HepG2 (cell line): ENCODE data around the gene THRSP. TPM values are rescaled to one million over a fixed set of nuclear protein-coding genes. Genes with fewer than 3 reads are reported as not detected.

Source experiments
- ATAC-seq: fragments of 200-7000 bp; cut with Tn5 transposase; 3 replicates; pipeline ENCODE4 v1.9.1; 2020; ENCODE audit warnings: mild to moderate bottlenecking, moderate library complexity
- BruUV-seq: library from RNA; stranded (reverse); fragments of 400-500 nt; replicated peaks from 2 replicates; lab custom pipeline; 2021; lab: Mats Ljungman, UMichigan
- CTCF ChIA-PET: fragments of 300-600 bp; formaldehyde crosslinking; extraction: SDS; loops from one replicate; lab custom pipeline; 2021; ENCODE audit warnings: low total read pairs, inconsistent platforms, low intra/inter-chr PET ratio; lab: Yijun Ruan, JAX
- POLR2A ChIA-PET: fragments of 350-600 bp; sonication (Branson Sonifier 250); formaldehyde crosslinking; loops from one replicate; lab custom pipeline; 2020; ENCODE audit warnings: antibody characterized with exemption, inconsistent platforms; lab: Yijun Ruan, JAX
- DNase-seq: peaks from one replicate; pipeline ENCODE4 v3.0.0-alpha.2; 2015; ENCODE audit warnings: low spot score
- FAIRE-seq: peaks from 3 replicates; lab custom pipeline; 2011; peaks lifted over from hg19 to GRCh38; lab: Jason Lieb, UNC
- H2AFZ ChIP-seq: one replicate; pipeline ENCODE4 v1.6.1; 2011; ENCODE audit warnings: low read length, inconsistent platforms
- H3K27ac ChIP-seq: fragments of 300-600 bp; 3 replicates; pipeline ENCODE4 v1.8.0; 2011; ENCODE audit warnings: mixed run types, mild to moderate bottlenecking, mixed read lengths, low read length, inconsistent platforms; ENCODE audit not compliant: insufficient read depth; ENCODE audit errors: extremely low read length
- H3K27me3 ChIP-seq, 2 experiments: fragments of 200-600 bp in 1 of 2; 2 replicates in 1 of 2; 3 replicates in 1 of 2; pipeline versions ENCODE4 v1.6.0 to v1.8.0; 2011; ENCODE audit warnings: low read length in 2 of 2, mild to moderate bottlenecking in 2 of 2, moderate library complexity in 2 of 2, inconsistent platforms in 1 of 2; ENCODE audit not compliant: insufficient read depth in 2 of 2, control insufficient read depth in 1 of 2
- H3K36me3 ChIP-seq, 2 experiments: fragments of 200-600 bp in 1 of 2; replicated peaks in 1 of 2; 2 replicates in 1 of 2; 3 replicates in 1 of 2; pipeline versions ENCODE4 v1.5.1 to v1.8.0; 2011; ENCODE audit warnings: low read length in 2 of 2, inconsistent platforms in 1 of 2; ENCODE audit not compliant: insufficient read depth in 2 of 2, control insufficient read depth in 1 of 2
- H3K4me1 ChIP-seq: 2 replicates; pipeline ENCODE4 v1.5.1; 2012; ENCODE audit warnings: low read length, inconsistent platforms; ENCODE audit not compliant: insufficient read depth
- H3K4me2 ChIP-seq: 2 replicates; pipeline ENCODE4 v1.6.0; 2011; ENCODE audit warnings: low read depth, low read length, inconsistent platforms
- H3K4me3 ChIP-seq, 3 experiments: fragments of 200-600 bp in 1 of 3; sonication (generic), shearing (Covaris generic) in 1 of 3; replicated peaks in 1 of 3; 2 replicates each; pipeline ENCODE4 v1.5.1; 2011 to 2016; ENCODE audit warnings: low read length in 3 of 3, inconsistent platforms in 2 of 3, low read depth in 2 of 3, mild to moderate bottlenecking in 2 of 3, control low read depth in 1 of 3, mixed read lengths in 1 of 3; ENCODE audit not compliant: insufficient read depth in 1 of 3
- H3K79me2 ChIP-seq: one replicate; pipeline ENCODE4 v1.6.1; 2011; ENCODE audit warnings: low read length, inconsistent platforms; ENCODE audit not compliant: insufficient read depth
- H3K9ac ChIP-seq: 2 replicates; pipeline ENCODE4 v1.6.0; 2011; ENCODE audit warnings: mild to moderate bottlenecking, low read depth, low read length, inconsistent platforms; ENCODE audit not compliant: insufficient read depth
- H3K9me3 ChIP-seq: 2 replicates; pipeline ENCODE4 v1.5.1; 2012; ENCODE audit warnings: mild to moderate bottlenecking, low read length
- H4K20me1 ChIP-seq: 2 replicates; pipeline ENCODE4 v1.6.0; 2011; ENCODE audit warnings: inconsistent platforms, mild to moderate bottlenecking, low read length, moderate library complexity; ENCODE audit not compliant: insufficient read depth
- ATF5 ChIP-seq: sonication (generic); formaldehyde crosslinking; IDR thresholded peaks from 2 replicates; pipeline ENCODE4 v1.4.0; 2020; ENCODE audit warnings: mild to moderate bottlenecking, low read depth, missing genetic modification reagents
- CEBPB ChIP-seq: IDR thresholded peaks from 2 replicates; pipeline ENCODE4 v1.6.1; 2011; ENCODE audit warnings: low read depth, low read length, improper control_type of control experiment, borderline replicate concordance
- CHCHD3 ChIP-seq: sonication (generic); formaldehyde crosslinking; IDR thresholded peaks from 2 replicates; pipeline ENCODE4 v1.8.0; 2022; ENCODE audit warnings: mild to moderate bottlenecking, missing genetic modification reagents, moderate library complexity
- ERF ChIP-seq: IDR thresholded peaks from 2 replicates; pipeline ENCODE4 v1.6.1; 2018; ENCODE audit warnings: missing biosample characterization, missing genetic modification reagents
- HIC2 ChIP-seq: sonication (generic); formaldehyde crosslinking; IDR thresholded peaks from 2 replicates; pipeline ENCODE4 v1.9.0; 2022; ENCODE audit warnings: low read depth, missing genetic modification reagents
- HNRNPL ChIP-seq: fragments of 200-400 bp; formaldehyde crosslinking; IDR thresholded peaks from 2 replicates; pipeline ENCODE4 v1.6.1; 2017; ENCODE audit warnings: mild to moderate bottlenecking, low read depth, low read length
- MAFF ChIP-seq: IDR thresholded peaks from 2 replicates; pipeline ENCODE4 v1.6.1; 2011; ENCODE audit warnings: low read depth, low read length, improper control_type of control experiment
- MEIS1 ChIP-seq: sonication (generic); formaldehyde crosslinking; IDR thresholded peaks from 2 replicates; pipeline ENCODE4 v1.9.0; 2021; ENCODE audit warnings: mild to moderate bottlenecking, missing genetic modification reagents, moderate library complexity, borderline replicate concordance
- NPAS2 ChIP-seq: sonication (generic); formaldehyde crosslinking; IDR thresholded peaks from 2 replicates; pipeline ENCODE4 v1.8.0; 2022; ENCODE audit warnings: mild to moderate bottlenecking, missing genetic modification reagents, borderline replicate concordance
- PITX1 ChIP-seq: sonication (generic); formaldehyde crosslinking; IDR thresholded peaks from 2 replicates; pipeline ENCODE4 v1.5.1; 2020; ENCODE audit warnings: mild to moderate bottlenecking, missing genetic modification reagents
- RNF2 ChIP-seq: fragments of 450-650 bp; conservative IDR thresholded peaks from 2 replicates; pipeline ENCODE4 v1.6.1; 2016; ENCODE audit warnings: low read depth
- STAT5B ChIP-seq: sonication (generic); formaldehyde crosslinking; IDR thresholded peaks from 2 replicates; pipeline ENCODE4 v1.4.0; 2020; ENCODE audit warnings: missing genetic modification reagents
- TOPORS ChIP-seq: sonication (generic); formaldehyde crosslinking; IDR thresholded peaks from 2 replicates; pipeline ENCODE4 v1.8.0; 2023; ENCODE audit warnings: mild to moderate bottlenecking, missing genetic modification reagents
- ZFP62 ChIP-seq: sonication (generic); formaldehyde crosslinking; IDR thresholded peaks from 2 replicates; pipeline ENCODE4 v1.4.0; 2020; ENCODE audit warnings: missing genetic modification reagents
- ZNF10 ChIP-seq: sonication (generic); formaldehyde crosslinking; IDR thresholded peaks from 2 replicates; pipeline ENCODE4 v1.4.0; 2020; ENCODE audit warnings: mild to moderate bottlenecking, low read depth, missing genetic modification reagents, borderline replicate concordance
- ZNF232 ChIP-seq: sonication (generic); formaldehyde crosslinking; IDR thresholded peaks from 2 replicates; pipeline ENCODE4 v1.4.0; 2020; ENCODE audit warnings: missing genetic modification reagents, borderline replicate concordance
- ZNF234 ChIP-seq: sonication (generic); formaldehyde crosslinking; conservative IDR thresholded peaks from 2 replicates; pipeline ENCODE4 v1.5.1; 2020; ENCODE audit warnings: mild to moderate bottlenecking, missing genetic modification reagents
- ZNF329 ChIP-seq: sonication (generic); formaldehyde crosslinking; IDR thresholded peaks from 2 replicates; pipeline ENCODE4 v1.9.0; 2021; ENCODE audit warnings: low read depth, mild to moderate bottlenecking, missing genetic modification reagents
- ZNF749 ChIP-seq: sonication (generic); formaldehyde crosslinking; IDR thresholded peaks from 2 replicates; pipeline ENCODE4 v1.8.0; 2022; ENCODE audit warnings: mild to moderate bottlenecking, missing genetic modification reagents, moderate library complexity, borderline replicate concordance
- ZNF883 ChIP-seq: sonication (generic); formaldehyde crosslinking; IDR thresholded peaks from 2 replicates; pipeline ENCODE4 v1.5.1; 2020; ENCODE audit warnings: mild to moderate bottlenecking, missing genetic modification reagents; ENCODE audit errors: not compliant biosample characterization
- WGBS: methylation state at CpG from one replicate; pipeline ENCODE4 v1.1.6; 2017; ENCODE audit warnings: low lambda C conversion rate; 5-methylcytosine and 5-hydroxymethylcytosine counted together
- in situ Hi-C: cut with HindIII; loops from 2 replicates; pipeline ENCODE4 v1.10.0; 2017; ENCODE audit warnings: low pct_unique_long_range_greater_than_20kb; ENCODE audit not compliant: extremely low pct_ligation_motif_present
- intact Hi-C: fragments of 100-400 bp; cut with micrococcal nuclease; formaldehyde crosslinking; loops from one replicate; pipeline ENCODE4 v1.10.0; 2022; ENCODE audit not compliant: unreplicated experiment
- polyA plus RNA-seq, 8 experiments: library from polyadenylated mRNA; depleted of rRNA in 3 of 8; stranded (reverse) in 7 of 8; unstranded in 1 of 8; fragments of >200 nt; fragmentation: Illumina TruSeq in 4 of 8; extraction: Trizol in 4 of 8; gene quantifications; 2 replicates each; pipeline versions ENCODE4 v1.2.1 to v1.2.3, GENCODE V29; 2011 to 2016; ENCODE audit warnings: low read depth in 4 of 8, missing spikeins in 1 of 8, mixed read lengths in 1 of 8; ENCODE audit not compliant: insufficient read depth in 1 of 8
- total RNA-seq, 5 experiments: library from RNA; depleted of rRNA; stranded (reverse); fragments of >200 nt; fragmentation: Illumina TruSeq; extraction: Trizol; gene quantifications; 2 replicates each; pipeline ENCODE4 v1.2.3, GENCODE V29; 2016; ENCODE audit warnings: low read depth in 1 of 5
- TF ChIP-seq, protein P1 (sequence below): sonication (generic); formaldehyde crosslinking; IDR thresholded peaks from 2 replicates; pipeline ENCODE4 v1.8.1; 2022; ENCODE audit warnings: mild to moderate bottlenecking, missing genetic modification reagents

The THRSP gene
- total and polyA plus RNA-seq, 2 of the 13 experiments (the other 11 are each of a cell fraction or from before 2014, with no cell fraction given) = 0.13 to 0.58 TPM

DNA sequence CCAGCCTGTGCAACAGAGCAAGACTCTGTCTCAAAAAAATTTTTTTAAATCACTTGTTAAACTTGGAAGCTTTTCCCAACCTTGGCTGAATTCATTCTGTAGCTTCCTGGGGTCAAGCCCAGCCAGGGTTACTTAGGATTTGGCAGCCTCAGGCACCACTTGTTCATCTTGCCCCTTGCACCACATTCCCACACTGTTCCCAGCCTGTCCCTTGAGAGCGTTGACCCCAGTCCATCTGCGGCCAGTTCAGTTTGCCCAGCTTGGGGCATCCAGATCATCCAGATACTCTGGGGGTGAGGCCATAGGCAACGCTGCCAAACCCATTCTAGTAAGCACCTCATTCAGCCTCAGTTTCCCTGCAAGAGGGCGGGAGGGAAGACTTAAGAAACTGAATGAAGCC lies 8.7 kb upstream of the THRSP start:
- POLR2A ChIA-PET = interaction anchor here (0.8 to 2.8 kb wide), 2 partner anchors 24 to 85 kb away, joined by 3 to 9 read pairs; partner anchors contain the start of genes ALG8 and NDUFC2
- DNase-seq (no peak), FAIRE-seq (no peak)

GRCh38 chr11:78056093-78056492 lies 7.6 kb upstream of the THRSP start:
- ChIA-PET CTCF (no interaction called here), POLR2A (interaction anchor here (1.8 kb wide), 1 partner anchor 20 kb away, joined by 4 read pairs; no protein-coding TSS in a partner anchor)
- intact Hi-C loops (no loop called here), in situ Hi-C loops (no loop called here)
- no peak overlapping the region for H3K27ac ChIP-seq
- H3K36me3 ChIP-seq = no peaks in the 10 kb centered on the region
- no peak overlapping the region for H2AFZ ChIP-seq
- H3K9me3 ChIP-seq = no peaks in the 10 kb centered on the region
- FAIRE-seq (no peak), ATAC-seq (no peak), DNase-seq (no peak)
- no peaks in the 10 kb centered on the region for H4K20me1 ChIP-seq
- WGBS = 96% methylated on average over 3 of the region's 3 CpGs
- H3K9ac ChIP-seq = no peak overlapping the region
- no TSS peak for BruUV-seq
- peaks cover 59% of the 10 kb centered on the region for H3K4me1 ChIP-seq
- no peak overlapping the region for H3K4me3 ChIP-seq
- no peak overlapping the region for H3K4me2 ChIP-seq
- no peaks in the 10 kb centered on the region for H3K27me3 ChIP-seq
- H3K79me2 ChIP-seq = no peaks in the 10 kb centered on the region
- TF ChIP-seq TOPORS (no peak), MEIS1 (no peak), NPAS2 (no peak), HNRNPL (no peak), ATF5 (CRISPR knock-in tag) (no peak), ZNF749 (CRISPR knock-in tag) (no peak), HIC2 (CRISPR knock-in tag) (no peak), ERF (CRISPR knock-in tag) (no peak), CEBPB (no peak), ZNF883 (no peak), ZFP62 (no peak), ZNF232 (CRISPR knock-in tag) (no peak)

More for the DNA sequence above, 8.7 kb upstream of the THRSP start:
- in situ Hi-C loops = no loop called here
- H3K36me3 ChIP-seq = no peaks in the 10 kb centered on the region
- H3K79me2 ChIP-seq = no peaks in the 10 kb centered on the region
- no peaks in the 10 kb centered on the region for H3K27me3 ChIP-seq
- CTCF ChIA-PET = no interaction called here
- ATAC-seq = no peak
- H3K4me2 ChIP-seq = no peak overlapping the region
- H2AFZ ChIP-seq = no peak overlapping the region
- H4K20me1 ChIP-seq = no peaks in the 10 kb centered on the region
- no TSS peak for BruUV-seq
- H3K27ac ChIP-seq = no peak overlapping the region
- H3K9ac ChIP-seq = no peak overlapping the region
- H3K4me1 ChIP-seq = peaks cover 62% of the 10 kb centered on the region
- WGBS = 82% methylated on average over 3 of the region's 4 CpGs
- H3K9me3 ChIP-seq = no peaks in the 10 kb centered on the region
- no peak overlapping the region for H3K4me3 ChIP-seq
- TF ChIP-seq STAT5B (CRISPR knock-in tag) (no peak), ZNF10 (no peak), RNF2 (no peak), CHCHD3 (CRISPR knock-in tag) (no peak), ZNF234 (CRISPR knock-in tag) (no peak), ZNF329 (no peak), MAFF (no peak), PITX1 (CRISPR knock-in tag) (no peak)
- TF ChIP-seq, protein P1, sequence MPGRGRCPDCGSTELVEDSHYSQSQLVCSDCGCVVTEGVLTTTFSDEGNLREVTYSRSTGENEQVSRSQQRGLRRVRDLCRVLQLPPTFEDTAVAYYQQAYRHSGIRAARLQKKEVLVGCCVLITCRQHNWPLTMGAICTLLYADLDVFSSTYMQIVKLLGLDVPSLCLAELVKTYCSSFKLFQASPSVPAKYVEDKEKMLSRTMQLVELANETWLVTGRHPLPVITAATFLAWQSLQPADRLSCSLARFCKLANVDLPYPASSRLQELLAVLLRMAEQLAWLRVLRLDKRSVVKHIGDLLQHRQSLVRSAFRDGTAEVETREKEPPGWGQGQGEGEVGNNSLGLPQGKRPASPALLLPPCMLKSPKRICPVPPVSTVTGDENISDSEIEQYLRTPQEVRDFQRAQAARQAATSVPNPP (CRISPR knock-in tag) = no peak
- intact Hi-C loops = no loop called here
